Natural killer cell (primary cell): ENCODE measurements around the gene MIGA2. TPM values are rescaled to one million over a fixed set of nuclear protein-coding genes. Genes with fewer than 3 reads are reported as not detected.

Source experiments
- ATAC-seq, 3 donors: fragments of 150-1000 bp in 2 of 3; fragments of 200-7000 bp in 1 of 3; cut with Tn5 transposase; 1 replicate in 1 of 3; 2 replicates in 2 of 3; pipeline ENCODE4 v1.10.0; 2021; ENCODE audit warnings: mild to moderate bottlenecking in 2 of 3, moderate library complexity in 2 of 3
- DNase-seq, 2 donors: peaks; one replicate each; pipeline versions ENCODE4 v3.0.0 to v3.0.0-alpha.2; 2013 to 2021; ENCODE audit warnings: mixed read lengths in 1 of 2
- H3K27ac ChIP-seq: one replicate; pipeline ENCODE4 v1.5.1; 2013; ENCODE audit warnings: mild to moderate bottlenecking, low read length
- H3K27me3 ChIP-seq: one replicate; pipeline ENCODE4 v1.6.1; 2013; ENCODE audit warnings: low read length; ENCODE audit not compliant: control insufficient read depth, insufficient read depth
- H3K36me3 ChIP-seq: one replicate; pipeline ENCODE4 v1.6.1; 2013; ENCODE audit warnings: low read length; ENCODE audit not compliant: control insufficient read depth, insufficient read depth
- H3K4me1 ChIP-seq: one replicate; pipeline ENCODE4 v1.6.1; 2013; ENCODE audit warnings: low read length; ENCODE audit not compliant: control insufficient read depth, insufficient read depth
- H3K4me3 ChIP-seq: one replicate; pipeline ENCODE4 v1.5.1; 2013; ENCODE audit warnings: low read length
- H3K9me3 ChIP-seq: one replicate; pipeline ENCODE4 v1.6.1; 2013; ENCODE audit warnings: low read length; ENCODE audit not compliant: control insufficient read depth, insufficient read depth
- H3K27ac Mint-ChIP-seq, 2 donors: one replicate each; pipeline ENCODE4 v1.8.0; 2022; ENCODE audit warnings: mild to moderate bottlenecking in 2 of 2, mixed read lengths in 2 of 2, moderate library complexity in 1 of 2
- H3K27me3 Mint-ChIP-seq, 2 donors: one replicate each; pipeline ENCODE4 v1.8.0; 2022; ENCODE audit warnings: low read depth in 2 of 2, mixed read lengths in 2 of 2
- H3K36me3 Mint-ChIP-seq: one replicate; pipeline ENCODE4 v1.8.0; 2022; ENCODE audit warnings: mixed read lengths
- H3K4me1 Mint-ChIP-seq, 2 donors: one replicate each; pipeline ENCODE4 v1.8.0; 2022; ENCODE audit warnings: mixed read lengths in 2 of 2
- H3K4me3 Mint-ChIP-seq: one replicate; pipeline ENCODE4 v1.8.0; 2022; ENCODE audit warnings: mild to moderate bottlenecking, moderate library complexity, mixed read lengths
- H3K9me3 Mint-ChIP-seq, 2 donors: one replicate each; pipeline ENCODE4 v1.8.0; 2022; ENCODE audit warnings: mixed read lengths in 2 of 2
- CTCF ChIP-seq: fragments of 200-600 bp; IDR thresholded peaks from one replicate; pipeline ENCODE4 v1.8.0; 2022; ENCODE audit warnings: antibody characterized with exemption
- WGBS: methylation state at CpG from one replicate; pipeline ENCODE4 v1.1.7; 2013; ENCODE audit warnings: missing lambda C conversion rate; ENCODE audit not compliant: insufficient coverage; 5-methylcytosine and 5-hydroxymethylcytosine counted together
- intact Hi-C: fragments of 100-400 bp; cut with micrococcal nuclease; formaldehyde crosslinking; loops from one replicate; pipeline ENCODE4 v1.14.2; 2022
- total RNA-seq, 4 donors: library from RNA; stranded (reverse); fragments of 120-200 nt in 1 of 4; gene quantifications; one replicate each; pipeline versions ENCODE4 v1.2.3 to v1.2.4, GENCODE V29; 2013 to 2022

The MIGA2 gene
- total RNA-seq, 3 donors from 2014 or later (not counting 1 experiment from before 2014, with no cell fraction given) = 67.3 to 77.9 (median 73.9) TPM

DNA sequence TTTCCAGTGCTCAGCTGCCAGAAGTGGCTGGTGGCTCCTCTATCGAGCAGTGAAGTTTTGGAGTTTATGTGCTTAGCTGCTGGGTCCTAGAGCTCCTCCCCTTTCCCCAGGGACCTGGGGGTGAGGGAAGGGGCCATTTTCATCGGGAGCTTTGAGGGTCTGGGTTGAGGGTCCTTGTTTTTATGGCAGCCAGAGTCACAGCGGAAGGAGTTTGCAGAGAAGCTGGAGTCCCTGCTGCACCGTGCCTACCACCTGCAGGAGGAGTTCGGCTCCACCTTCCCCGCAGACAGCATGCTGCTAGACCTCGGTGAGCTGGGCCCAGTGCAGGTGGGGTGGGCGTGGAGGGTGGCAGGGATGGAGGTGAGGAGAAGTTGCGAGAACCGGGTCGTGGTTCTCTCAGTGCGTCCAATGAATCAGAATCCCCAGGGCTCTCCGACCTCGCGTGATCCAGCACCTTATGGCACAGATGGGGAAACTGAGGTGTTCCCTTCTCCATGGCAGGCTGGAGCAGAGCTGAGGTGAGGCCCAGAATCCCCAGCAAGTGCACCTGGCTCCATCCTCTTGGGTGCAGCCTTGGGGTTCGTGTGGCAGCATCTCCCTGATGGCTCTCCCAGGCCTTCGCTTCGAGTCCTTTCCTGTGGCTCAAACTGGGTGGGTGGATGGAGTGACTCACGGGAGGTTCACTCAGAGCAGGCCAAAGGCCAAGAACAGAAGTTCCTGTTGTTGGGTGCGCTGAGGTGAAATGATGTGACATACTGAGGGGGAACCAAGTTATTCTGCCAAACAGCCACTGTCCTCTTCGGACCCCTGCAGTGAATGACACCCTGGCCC is 22.8 kb downstream of the MIGA2 start:
- TF ChIP-seq CTCF = no peak
- intact Hi-C loops = no loop called here
- H3K4me3 Mint-ChIP-seq = no peak overlapping the region
- H3K27ac ChIP-seq = no peak overlapping the region
- no peak overlapping the region for H3K27ac Mint-ChIP-seq
- peaks cover 11% of the 10 kb centered on the region for H3K4me1 ChIP-seq
- peaks cover 5 to 6% of the 10 kb centered on the region in 2 donors for H3K4me1 Mint-ChIP-seq
- DNase-seq (no peak), ATAC-seq (no peak)
- 97% methylated on average over 21 of the region's 21 CpGs for WGBS
- H3K4me3 ChIP-seq = no peak overlapping the region
- no peaks in the 10 kb centered on the region for H3K9me3 ChIP-seq
- H3K36me3 Mint-ChIP-seq = no peaks in the 10 kb centered on the region
- no peaks in the 10 kb centered on the region for H3K9me3 Mint-ChIP-seq
- peaks cover 42% of the 10 kb centered on the region for H3K36me3 ChIP-seq
- no peaks in the 10 kb centered on the region for H3K27me3 ChIP-seq
- H3K27me3 Mint-ChIP-seq = no peaks in the 10 kb centered on the region

- no peaks in the 10 kb centered on the region for H3K36me3 Mint-ChIP-seq
- peaks cover 42% of the 10 kb centered on the region for H3K36me3 ChIP-seq
Measured at GRCh38 chr9:129059796-129060785, 23.7 kb downstream of the MIGA2 start.

DNA sequence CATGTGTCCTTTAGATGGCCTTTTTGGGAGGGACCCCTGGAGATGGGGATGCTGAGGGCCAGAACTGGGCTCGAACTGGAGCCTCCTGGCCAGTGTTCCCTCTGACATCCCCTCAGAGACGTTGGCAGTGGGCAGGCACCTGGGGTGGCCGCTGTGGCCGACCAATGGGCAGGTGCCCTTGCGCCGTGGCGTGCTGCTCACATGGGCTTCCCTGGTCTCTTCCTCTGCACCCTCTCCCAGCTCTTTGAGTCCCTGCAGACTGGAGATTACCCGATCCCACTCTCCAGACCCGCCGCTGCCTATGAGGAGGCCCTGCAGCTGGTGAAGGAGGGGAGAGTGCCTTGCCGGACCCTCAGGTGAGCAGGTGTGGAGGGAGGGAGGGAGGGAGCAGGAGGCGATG is 24.6 kb downstream of the MIGA2 start:
- DNase-seq = no peak
- peaks cover 47% of the 10 kb centered on the region for H3K36me3 ChIP-seq
- no peak overlapping the region for H3K27ac ChIP-seq
- ATAC-seq = no peak
- Mint-ChIP-seq H3K9me3 (no peaks in the 10 kb centered on the region), H3K27ac (no peak overlapping the region), H3K4me3 (no peak overlapping the region), H3K36me3 (no peaks in the 10 kb centered on the region), H3K27me3 (no peaks in the 10 kb centered on the region), H3K4me1 (peaks cover 5 to 6% of the 10 kb centered on the region in 2 donors)
- no peak for TF ChIP-seq CTCF
- H3K4me1 ChIP-seq = peaks cover 11% of the 10 kb centered on the region
- H3K4me3 ChIP-seq = no peak overlapping the region
- no peaks in the 10 kb centered on the region for H3K27me3 ChIP-seq
- intact Hi-C loops = no loop called here
- 95% methylated on average over 12 of the region's 12 CpGs for WGBS
- H3K9me3 ChIP-seq = no peaks in the 10 kb centered on the region

More at GRCh38 chr9:129059796-129060785, 23.7 kb downstream of the MIGA2 start:
- no peak overlapping the region for H3K4me3 Mint-ChIP-seq
- no peaks in the 10 kb centered on the region for H3K9me3 ChIP-seq
- H3K4me3 ChIP-seq = no peak overlapping the region
- H3K4me1 Mint-ChIP-seq = peaks cover 5 to 6% of the 10 kb centered on the region in 2 donors
- H3K27me3 Mint-ChIP-seq = no peaks in the 10 kb centered on the region
- no peaks in the 10 kb centered on the region for H3K27me3 ChIP-seq
- no peak for TF ChIP-seq CTCF
- no peak for ATAC-seq
- no peak overlapping the region for H3K27ac Mint-ChIP-seq
- peaks cover 11% of the 10 kb centered on the region for H3K4me1 ChIP-seq
- H3K9me3 Mint-ChIP-seq = no peaks in the 10 kb centered on the region
- no peak for DNase-seq
- intact Hi-C loops = no loop called here
- H3K27ac ChIP-seq = no peak overlapping the region
- 95% methylated on average over 37 of the region's 37 CpGs for WGBS
